Osteocyte (in vitro differentiated cells): ENCODE data around the gene VWA3B. TPM values are rescaled to one million over a fixed set of nuclear protein-coding genes. Genes with fewer than 3 reads are reported as not detected.

Source experiments
- DNase-seq: peaks from one replicate; pipeline ENCODE4 v3.0.0; 2021; ENCODE audit warnings: mixed read lengths; ENCODE audit not compliant: unreplicated experiment; ENCODE audit errors: extremely low spot score
- H3K27ac Mint-ChIP-seq: one replicate; pipeline ENCODE4 v1.8.0; 2021; ENCODE audit warnings: mild to moderate bottlenecking, mixed read lengths; ENCODE audit not compliant: unreplicated experiment
- H3K27me3 Mint-ChIP-seq: one replicate; pipeline ENCODE4 v1.8.0; 2021; ENCODE audit warnings: mixed read lengths; ENCODE audit not compliant: unreplicated experiment
- H3K36me3 Mint-ChIP-seq: one replicate; pipeline ENCODE4 v1.8.0; 2021; ENCODE audit warnings: mixed read lengths; ENCODE audit not compliant: unreplicated experiment
- H3K4me1 Mint-ChIP-seq: one replicate; pipeline ENCODE4 v1.8.0; 2021; ENCODE audit warnings: mixed read lengths; ENCODE audit not compliant: unreplicated experiment
- H3K4me3 Mint-ChIP-seq: one replicate; pipeline ENCODE4 v1.8.0; 2021; ENCODE audit warnings: mild to moderate bottlenecking, moderate library complexity, mixed read lengths; ENCODE audit not compliant: unreplicated experiment
- H3K9me3 Mint-ChIP-seq: one replicate; pipeline ENCODE4 v1.8.0; 2021; ENCODE audit warnings: mixed read lengths; ENCODE audit not compliant: unreplicated experiment
- CTCF ChIP-seq: fragments of 200-600 bp; sonication (generic); IDR thresholded peaks from 2 replicates; pipeline ENCODE4 v1.5.0; 2021; ENCODE audit warnings: antibody characterized with exemption, mild to moderate bottlenecking, moderate library complexity
- total RNA-seq: library from RNA; stranded (reverse); gene quantifications from 2 replicates; pipeline ENCODE4 v1.2.1, GENCODE V29; 2021

VWA3B gene
- total RNA-seq, 1 donor from 2014 or later, result not detected

GRCh38 chr2:98177286-98177685 is 90.3 kb downstream of the VWA3B start:
- Mint-ChIP-seq H3K4me1 (no peaks in the 10 kb centered on the region), H3K9me3 (no peaks in the 10 kb centered on the region), H3K36me3 (no peaks in the 10 kb centered on the region), H3K27me3 (peaks cover 50% of the 10 kb centered on the region), H3K4me3 (no peak overlapping the region), H3K27ac (no peak overlapping the region)
- no peak for DNase-seq
- no peak for TF ChIP-seq CTCF

- Mint-ChIP-seq H3K4me3 (no peak overlapping the region), H3K27ac (no peak overlapping the region), H3K4me1 (no peaks in the 10 kb centered on the region), H3K9me3 (no peaks in the 10 kb centered on the region), H3K36me3 (no peaks in the 10 kb centered on the region), H3K27me3 (peaks cover 48% of the 10 kb centered on the region)
- no peak for TF ChIP-seq CTCF
- no peak for DNase-seq
Measured at GRCh38 chr2:98177986-98178385, 91.0 kb downstream of the VWA3B start.

GRCh38 chr2:98180456-98180855 is 93.5 kb downstream of the VWA3B start:
- no peak for DNase-seq
- H3K27ac Mint-ChIP-seq, result no peak overlapping the region
- no peaks in the 10 kb centered on the region for H3K9me3 Mint-ChIP-seq
- H3K4me1 Mint-ChIP-seq, result no peaks in the 10 kb centered on the region
- no peak for TF ChIP-seq CTCF
- no peaks in the 10 kb centered on the region for H3K36me3 Mint-ChIP-seq
- H3K27me3 Mint-ChIP-seq, result peaks cover 30% of the 10 kb centered on the region
- H3K4me3 Mint-ChIP-seq, result no peak overlapping the region

GRCh38 chr2:98181346-98181745 is 94.4 kb downstream of the VWA3B start:
- TF ChIP-seq CTCF, result no peak
- H3K36me3 Mint-ChIP-seq, result no peaks in the 10 kb centered on the region
- no peak overlapping the region for H3K4me3 Mint-ChIP-seq
- H3K4me1 Mint-ChIP-seq, result no peaks in the 10 kb centered on the region
- peaks cover 24% of the 10 kb centered on the region for H3K27me3 Mint-ChIP-seq
- no peak for DNase-seq
- no peaks in the 10 kb centered on the region for H3K9me3 Mint-ChIP-seq
- H3K27ac Mint-ChIP-seq, result no peak overlapping the region

GRCh38 chr2:98185801-98186200 is 98.8 kb downstream of the VWA3B start:
- peaks cover 3% of the 10 kb centered on the region for H3K27me3 Mint-ChIP-seq
- no peak overlapping the region for H3K27ac Mint-ChIP-seq
- H3K36me3 Mint-ChIP-seq, result no peaks in the 10 kb centered on the region
- no peaks in the 10 kb centered on the region for H3K9me3 Mint-ChIP-seq
- no peak for TF ChIP-seq CTCF
- H3K4me3 Mint-ChIP-seq, result no peak overlapping the region
- no peak for DNase-seq
- no peaks in the 10 kb centered on the region for H3K4me1 Mint-ChIP-seq
